GM21367 (cell line): ENCODE data around the gene IL18BP.

Experiments used
- ATAC-seq: cut with Tn5 transposase; IDR thresholded peaks from one replicate; pipeline ENCODE4 v1.9.1; 2021; ENCODE audit not compliant: unreplicated experiment

IL18BP gene

GRCh38 chr11:72040491-72041363, 42.0 kb downstream of the IL18BP start:
- no peak for ATAC-seq

- no peak for ATAC-seq
Observed at GRCh38 chr11:72041364-72042063, 42.8 kb downstream of the IL18BP start.

- no peak for ATAC-seq
Observed at GRCh38 chr11:72042064-72042745, 43.5 kb downstream of the IL18BP start.

GRCh38 chr11:72045849-72046248, 47.1 kb downstream of the IL18BP start:
- no peak for ATAC-seq

- ATAC-seq: no peak
Observed at GRCh38 chr11:72048766-72049460, 50.2 kb downstream of the IL18BP start.
